Activated CD4-positive, CD25-positive, alpha-beta regulatory T cell treated with anti-CD3 and anti-CD28 coated beads, Interleukin-2, amount 50 U/mL, for 72 hours (primary cell): ENCODE measurements around the gene TMEM138.
"Not testable (repeated sequence)": the region's sequence is repeated elsewhere in the genome, so short reads cannot be mapped to it uniquely, and the experiment has no call there.

Source experiments
- DNase-seq: peaks from one replicate; pipeline ENCODE4 v3.0.0; 2021

TMEM138 gene

DNA sequence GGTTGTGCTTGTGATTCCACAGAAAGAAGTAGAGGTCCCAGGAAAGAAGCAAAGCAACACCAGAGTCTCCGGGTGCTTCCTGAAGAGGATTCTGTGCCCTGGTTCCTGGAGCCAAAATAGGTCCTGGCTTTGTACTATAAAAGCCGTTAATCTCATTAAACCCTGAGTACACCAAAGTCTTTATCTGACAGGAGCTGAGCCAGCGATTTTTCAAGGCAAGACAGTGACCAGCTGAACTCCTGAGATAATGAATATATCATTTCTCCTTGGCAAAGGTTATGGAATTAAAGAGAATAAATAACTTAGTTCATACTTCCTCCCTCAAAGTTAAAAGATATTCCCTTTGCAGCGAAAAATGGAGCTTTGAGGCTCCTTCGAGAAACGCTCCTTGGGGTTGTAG is 5.2 kb downstream of the TMEM138 start:
- DNase-seq = no peak

DNA sequence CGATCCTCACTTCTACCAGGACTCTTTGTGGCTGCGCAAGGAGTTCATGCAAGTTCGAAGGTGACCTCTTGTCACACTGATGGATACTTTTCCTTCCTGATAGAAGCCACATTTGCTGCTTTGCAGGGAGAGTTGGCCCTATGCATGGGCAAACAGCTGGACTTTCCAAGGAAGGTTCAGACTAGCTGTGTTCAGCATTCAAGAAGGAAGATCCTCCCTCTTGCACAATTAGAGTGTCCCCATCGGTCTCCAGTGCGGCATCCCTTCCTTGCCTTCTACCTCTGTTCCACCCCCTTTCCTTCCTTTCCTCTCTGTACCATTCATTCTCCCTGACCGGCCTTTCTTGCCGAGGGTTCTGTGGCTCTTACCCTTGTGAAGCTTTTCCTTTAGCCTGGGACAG is 6.5 kb downstream of the TMEM138 start:
- DNase-seq = no peak

DNA sequence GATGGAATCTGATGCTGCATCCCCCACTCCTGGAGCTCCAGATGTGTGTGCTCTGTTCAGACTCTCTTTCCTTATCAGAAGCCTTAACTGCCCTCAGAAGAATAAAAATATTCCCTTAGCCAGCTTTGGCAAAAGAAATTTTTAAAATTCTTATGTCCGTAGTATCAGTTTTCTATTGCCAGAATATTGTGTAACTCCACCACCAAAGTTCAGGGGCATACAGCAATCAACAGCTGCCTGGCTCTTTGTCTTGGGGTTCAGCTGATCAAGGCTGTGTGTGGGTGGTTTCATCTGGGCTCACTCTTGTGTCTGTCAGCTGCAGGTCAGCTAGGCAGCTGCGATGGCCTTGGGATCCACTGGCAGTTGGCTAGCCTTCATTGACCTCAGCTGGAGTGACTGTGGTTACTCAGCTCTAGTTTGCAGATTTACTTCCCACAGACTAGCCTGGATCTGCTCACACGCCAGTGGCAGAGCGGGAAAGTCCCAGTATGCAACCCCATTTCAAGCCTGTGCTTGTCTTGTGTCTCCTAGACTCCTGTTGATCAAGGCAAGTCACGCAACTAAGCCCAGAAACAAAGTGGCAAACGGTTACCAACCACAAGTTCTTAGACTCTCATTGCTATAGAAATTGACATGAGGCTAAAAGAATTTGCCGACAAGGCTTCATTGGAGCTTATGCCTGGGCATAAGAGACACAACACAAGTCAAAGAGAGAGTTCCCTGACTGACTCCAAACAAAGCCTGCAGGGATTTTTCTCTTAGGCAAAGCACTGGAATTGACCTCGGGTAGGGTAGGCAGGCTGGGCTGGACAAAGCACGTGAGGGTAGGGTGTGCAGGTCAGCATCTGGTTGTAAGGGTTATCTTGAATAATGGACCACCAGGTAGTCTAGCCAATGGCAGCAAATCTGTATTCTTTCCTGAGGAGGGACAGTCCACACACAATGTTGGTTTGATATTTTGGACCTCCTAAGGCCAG is 7.5 kb downstream of the TMEM138 start:
- no peak for DNase-seq

DNA sequence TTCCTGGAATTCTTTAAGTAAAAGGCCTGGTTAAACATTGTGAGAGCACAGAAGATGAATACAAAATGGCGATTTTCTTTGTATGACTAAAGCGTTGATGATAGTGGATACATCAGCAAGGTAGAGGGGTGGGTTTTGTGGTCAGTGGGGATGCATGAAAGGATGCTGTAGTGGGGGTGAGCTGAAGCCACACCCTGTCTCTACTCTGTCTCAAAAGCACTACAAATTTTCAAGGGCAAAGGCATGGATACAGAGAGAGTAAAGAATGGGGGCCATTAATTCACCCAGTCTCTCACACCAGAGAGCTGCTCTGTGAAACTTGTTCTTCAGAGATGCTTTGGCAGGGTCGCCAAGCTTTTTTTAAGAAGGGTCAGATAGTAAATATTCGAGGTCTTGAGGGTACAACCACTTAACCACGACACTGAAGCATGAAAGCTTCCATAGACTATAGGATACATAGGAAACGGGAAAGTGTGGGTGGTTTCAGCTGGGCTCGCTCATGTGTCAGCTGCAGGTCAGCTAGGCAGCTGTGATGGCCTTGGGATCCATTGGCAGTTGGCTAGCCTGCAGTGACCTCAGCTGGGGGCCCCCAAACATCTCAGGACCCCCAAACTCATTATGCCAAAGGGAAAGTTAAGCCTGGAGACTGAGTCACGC is 8.3 kb downstream of the TMEM138 start:
- DNase-seq = no peak

DNA sequence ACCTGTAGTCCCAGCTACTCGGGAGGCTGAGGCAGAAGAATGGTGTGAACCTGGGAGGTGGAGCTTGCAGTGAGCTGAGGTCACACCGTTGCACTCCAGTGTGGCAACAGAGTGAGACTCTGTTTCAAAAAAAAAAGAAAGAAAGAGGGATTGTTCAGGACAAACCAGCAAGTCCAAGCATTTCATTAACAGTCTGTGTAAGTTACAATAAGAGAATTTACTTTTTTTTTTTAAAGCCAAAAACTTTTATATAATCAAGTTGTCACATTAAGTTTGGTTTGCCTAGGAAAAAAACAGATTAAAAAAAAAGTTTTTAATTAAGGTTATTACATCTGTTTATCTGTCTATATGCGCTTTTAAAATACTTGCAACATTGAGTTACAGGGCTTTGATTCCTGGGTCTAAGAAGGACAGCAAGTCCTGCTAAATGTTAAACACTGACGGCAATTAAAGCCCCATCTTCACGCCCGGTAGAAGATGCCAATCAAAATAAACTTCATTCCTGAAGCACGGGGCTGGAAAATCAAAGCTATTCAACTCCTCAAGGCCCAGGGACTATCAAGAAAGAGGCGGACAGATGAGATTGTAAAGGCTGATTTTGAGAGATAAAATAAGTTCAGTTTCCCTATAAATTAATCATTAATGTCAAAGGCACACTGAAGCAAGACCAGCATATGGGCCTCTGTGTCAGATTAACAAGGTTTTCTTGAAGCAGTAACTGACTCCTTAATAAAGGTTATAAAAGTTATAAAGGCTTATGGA is 10.7 kb downstream of the TMEM138 start:
- no peak for DNase-seq

DNA sequence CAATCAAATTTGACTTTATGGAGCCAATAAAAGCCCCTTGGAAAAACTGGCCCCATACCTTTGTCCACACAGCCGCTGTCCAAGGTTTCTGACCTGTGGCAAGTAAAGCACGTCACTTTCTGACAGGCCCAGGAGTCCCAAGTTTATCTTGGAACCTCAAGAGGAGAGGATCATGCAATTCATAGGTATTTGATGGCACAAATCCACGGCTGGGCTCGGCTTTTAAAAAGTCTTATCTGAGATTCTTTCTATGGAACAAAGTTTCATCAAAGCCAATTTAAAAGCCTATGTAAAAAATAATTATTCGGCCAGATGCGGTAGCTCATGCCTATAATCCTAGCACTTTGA is 13.6 kb downstream of the TMEM138 start:
- no peak for DNase-seq

DNA sequence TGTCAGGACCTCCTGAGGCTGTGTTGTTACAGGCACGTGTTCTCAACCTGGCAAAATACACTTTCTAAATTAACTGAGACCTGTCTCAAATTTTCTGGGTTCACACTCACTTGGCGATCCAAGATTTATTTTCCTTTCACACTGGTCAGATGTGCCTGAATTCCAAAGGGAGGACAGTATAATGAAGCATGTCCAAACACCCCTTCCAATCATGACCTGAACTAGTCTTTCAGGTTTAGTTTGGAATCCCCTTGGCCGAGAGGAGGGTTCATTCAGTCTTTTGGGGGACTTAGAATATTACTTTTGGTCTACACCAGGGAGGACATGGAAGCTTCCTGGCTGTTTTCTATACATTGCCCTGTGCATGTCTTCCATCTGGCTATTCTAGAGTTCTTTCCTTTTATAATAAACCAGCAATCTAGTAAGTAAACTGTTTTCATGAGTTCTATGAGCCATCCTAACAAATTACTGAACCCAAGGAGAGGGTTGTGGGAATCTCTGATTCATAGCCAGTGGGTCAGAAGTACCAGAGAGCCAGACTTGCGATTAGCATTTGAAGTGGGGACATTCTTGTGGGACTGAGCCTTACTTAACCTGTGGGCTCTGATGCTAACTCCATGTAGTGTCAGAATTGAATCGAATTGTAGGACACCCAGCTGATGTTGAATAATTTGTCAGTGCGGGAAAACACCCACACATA is 15.4 kb downstream of the TMEM138 start:
- DNase-seq = no peak

DNA sequence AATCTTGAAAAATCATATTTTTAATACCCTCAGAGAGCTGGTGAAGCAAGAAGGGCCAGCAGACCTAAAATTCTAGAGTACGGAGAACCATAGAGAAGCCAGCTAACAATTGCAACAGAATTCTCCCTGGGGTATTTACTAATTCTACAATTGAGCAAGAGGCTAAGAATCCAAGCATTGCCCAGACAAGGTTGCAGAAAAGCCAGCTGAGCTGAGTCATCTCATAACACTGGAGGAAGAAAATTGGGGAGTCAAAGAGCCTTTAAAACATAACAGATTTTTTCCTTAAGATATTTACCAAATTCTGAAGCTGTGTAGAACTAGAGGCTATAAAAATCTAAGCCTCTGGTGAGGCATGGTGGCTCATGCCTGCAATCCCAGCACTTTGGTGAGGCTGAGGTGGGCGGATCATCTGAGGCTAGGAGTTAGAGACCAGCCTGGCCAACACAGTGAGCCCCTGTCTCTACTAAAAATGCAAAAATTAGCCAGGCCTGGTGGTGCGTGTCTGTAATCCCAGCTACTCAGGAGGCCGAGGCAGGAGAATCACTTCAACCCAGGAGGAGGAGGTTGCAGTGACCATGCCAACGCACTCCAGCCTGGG is 16.6 kb downstream of the TMEM138 start:
- no peak for DNase-seq

DNA sequence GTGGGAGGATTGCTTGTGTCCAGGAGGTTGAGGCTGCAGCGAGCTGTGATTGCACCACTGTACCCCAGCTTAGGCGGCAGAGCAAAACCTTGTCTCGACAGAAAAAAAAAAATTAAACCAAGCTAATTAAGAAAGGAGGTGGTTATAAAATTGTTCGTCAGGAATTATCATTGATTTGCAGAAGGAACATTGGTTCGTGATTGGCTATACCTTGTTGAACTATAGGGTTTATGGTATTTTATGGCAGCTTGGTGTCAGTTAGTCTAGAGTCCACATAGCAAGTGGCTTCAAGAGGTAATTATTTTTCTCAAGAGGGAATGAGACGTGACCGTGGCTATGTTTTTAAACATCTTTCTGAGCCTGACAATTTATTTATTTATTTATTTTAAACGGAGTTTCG is 18.7 kb downstream of the TMEM138 start:
- no peak for DNase-seq

DNA sequence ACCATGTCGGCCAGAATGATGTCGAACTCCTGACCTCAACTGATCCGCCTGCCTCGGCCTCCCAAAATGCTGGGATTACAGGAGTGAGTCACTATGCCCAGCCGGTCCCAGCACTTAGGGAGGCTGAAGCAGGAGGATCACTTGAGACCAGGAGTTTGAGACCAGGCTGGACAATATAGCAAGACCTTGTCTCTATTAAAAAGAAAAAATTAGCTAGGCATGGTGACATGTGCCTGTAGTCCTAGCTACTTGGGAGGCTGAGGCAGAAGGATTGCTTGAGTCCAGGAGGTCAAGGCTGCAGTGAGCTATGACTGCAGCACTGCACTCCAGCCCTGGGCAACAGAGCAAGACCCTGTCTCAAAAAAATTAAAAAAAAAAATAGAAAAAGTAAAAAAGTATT is 21.7 kb downstream of the TMEM138 start:
- DNase-seq = not testable (repeated sequence)

DNA sequence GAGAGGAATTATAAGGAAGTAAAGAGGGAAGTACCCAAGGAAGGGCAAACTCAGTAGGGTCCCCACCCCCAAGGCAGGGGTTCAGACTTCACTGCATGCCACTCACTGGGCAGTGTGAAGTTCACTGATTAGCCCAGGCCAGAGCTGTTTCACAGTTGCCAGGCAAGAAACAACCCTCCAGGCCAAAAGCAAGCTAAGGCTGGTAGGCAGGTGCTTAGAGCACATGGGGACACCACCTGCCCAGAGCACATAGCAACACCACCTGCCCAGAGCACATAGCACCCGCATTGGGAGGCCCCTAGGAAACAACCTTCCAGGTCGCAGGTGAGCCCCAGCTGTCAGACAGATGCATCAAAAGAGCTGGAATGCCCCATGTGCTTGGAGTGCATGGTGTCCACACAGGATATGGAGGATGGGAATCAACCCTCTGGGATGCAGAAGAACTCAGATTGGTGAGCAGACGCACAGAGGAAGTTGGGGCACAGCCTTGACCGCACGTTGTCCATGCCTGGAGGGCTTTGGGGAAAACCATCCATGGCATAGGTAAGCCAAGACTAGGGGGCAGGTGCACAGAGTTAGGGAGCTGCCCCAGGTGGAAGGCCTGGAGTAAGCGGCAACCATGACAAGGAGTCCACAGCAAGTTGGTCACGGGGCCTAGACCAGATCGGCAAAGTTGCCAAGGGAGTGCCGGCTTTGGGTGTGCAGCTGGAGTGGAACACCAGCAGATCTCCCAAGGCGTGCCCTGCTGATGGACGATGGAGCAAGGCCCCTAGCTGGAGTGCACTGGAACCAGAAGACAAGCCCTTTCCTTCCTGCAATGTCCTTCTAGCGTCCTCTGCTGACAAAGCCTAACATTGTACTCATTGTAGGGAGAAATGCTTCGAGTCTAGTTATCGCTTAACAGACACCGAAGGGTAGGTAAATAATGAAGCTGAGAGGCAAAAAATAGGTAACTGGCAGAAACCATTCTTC is 22.4 kb downstream of the TMEM138 start:
- no peak for DNase-seq

DNA sequence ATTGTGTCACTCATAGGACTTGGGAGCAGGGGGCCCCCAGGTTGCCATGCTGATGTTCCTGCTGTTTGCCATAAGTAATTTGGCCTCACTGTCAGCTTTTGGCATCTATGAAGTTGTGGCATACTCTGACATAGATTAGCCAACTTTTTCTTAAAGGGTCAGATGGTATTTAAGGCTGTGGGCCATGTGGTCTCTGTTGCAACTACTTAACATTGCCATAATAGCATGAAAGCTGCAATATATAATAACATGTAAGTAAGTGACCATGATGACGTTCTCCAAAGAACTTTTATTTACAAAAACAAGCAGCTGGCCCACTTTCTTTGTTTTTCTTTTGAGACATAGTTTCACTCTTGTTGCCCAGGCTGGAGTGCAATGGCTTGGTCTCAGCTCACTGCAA is 28.0 kb downstream of the TMEM138 start:
- DNase-seq = no peak

DNA sequence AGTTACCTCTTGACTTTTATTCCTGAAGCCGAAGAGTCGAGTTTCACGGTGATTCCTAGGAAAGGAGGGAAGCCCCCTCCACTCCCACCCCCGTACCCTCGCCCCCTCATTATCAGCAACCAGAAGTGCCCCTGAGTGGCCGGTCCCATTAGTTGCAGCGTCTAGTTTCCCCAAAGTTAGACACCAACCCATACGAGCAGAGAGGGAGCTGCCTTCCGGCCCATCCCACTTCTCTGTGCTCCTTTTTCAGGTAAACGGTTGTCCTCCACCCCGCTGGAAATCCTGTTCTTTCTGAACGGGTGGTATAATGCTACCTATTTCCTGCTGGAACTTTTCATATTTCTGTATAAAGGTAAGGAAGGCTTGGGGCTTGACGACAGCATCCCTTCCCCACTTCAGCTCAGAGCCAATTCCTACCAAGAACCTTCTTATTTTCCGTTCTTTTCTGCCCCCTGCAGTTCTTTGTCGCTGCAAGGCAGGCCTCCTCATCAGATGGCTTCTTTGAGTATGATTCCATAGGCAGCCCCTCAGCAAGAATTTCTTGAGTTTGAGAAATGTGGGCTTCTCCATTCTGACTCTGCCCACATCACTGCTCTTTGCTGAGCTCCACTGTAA is 30.9 kb downstream of the TMEM138 start:
- DNase-seq = no peak

DNA sequence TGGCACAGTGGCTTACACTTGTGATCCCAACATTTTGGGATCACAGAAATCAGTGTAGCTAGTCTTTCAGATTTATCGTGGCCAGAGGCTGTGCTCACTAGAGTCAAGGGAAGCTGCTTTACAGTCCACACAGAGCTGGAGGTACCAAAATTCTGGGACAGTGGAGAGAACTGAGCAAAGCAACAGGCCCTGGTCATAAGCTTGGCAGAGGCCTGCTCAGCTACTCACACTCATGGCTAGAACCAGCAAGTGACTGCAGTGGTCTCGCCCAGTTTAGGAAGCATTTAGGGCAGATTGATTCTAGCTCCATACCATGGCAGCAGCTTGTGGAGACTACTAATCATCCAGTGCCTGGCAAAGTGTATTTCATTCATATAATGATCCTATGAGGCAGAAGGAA is 39.0 kb downstream of the TMEM138 start:
- no peak for DNase-seq

DNA sequence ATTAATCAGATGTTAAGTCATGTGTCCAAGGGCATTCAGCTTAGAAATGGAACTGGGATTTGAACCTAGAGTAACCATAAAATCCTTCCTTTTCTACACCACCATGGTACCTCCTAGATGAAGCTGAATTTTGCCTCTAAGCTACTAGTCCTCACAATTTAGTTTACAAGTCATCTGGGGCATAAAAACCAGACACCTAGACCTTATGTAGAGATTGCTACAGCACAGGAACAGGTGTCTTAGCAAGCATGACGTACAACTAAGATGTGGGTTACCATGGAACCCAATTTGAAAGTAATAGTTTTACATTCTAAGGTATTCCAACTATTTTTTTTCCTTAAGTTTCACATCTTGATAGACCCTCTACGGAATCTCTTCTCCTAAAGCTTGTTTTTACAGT is 39.4 kb downstream of the TMEM138 start:
- DNase-seq = no peak

DNA sequence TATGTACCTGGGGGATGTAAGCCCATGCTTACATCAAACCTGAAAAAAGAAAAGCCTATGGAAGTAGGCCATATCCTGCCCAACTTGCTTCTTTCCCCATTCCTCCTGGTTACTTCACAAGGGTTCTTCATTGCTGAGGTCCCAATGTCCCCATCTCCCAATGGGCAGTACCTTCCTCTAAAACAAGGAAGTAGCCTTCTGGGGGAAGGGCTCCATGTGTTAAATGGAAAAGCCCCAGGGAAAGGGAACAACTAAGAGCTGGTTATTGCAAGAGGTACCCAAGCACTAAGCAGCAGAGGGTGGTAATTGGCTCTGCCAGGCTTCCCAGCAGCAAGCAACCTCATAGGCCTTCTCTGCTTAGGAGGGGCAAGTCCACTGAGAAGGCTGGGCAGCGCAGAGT is 41.5 kb downstream of the TMEM138 start:
- DNase-seq = no peak

DNA sequence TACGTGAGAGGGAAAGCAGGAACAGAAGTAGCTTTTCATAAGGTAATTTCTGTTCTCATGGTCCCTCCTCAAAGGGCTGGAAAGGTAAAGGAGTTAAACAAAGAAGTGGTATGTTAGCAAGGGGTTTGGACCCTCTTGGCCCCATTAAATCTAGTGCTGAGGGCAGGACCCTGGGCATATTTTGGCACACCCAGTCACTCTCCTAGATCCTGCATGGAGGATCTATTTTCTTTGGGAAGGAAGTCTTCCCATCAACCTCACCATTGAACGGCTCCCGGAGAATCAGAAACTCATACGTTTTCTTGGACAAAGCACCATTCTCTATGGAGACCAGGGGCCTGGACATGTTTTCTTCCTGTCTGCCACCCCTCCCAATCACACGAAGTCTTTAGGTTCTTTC is 41.9 kb downstream of the TMEM138 start:
- DNase-seq = no peak

DNA sequence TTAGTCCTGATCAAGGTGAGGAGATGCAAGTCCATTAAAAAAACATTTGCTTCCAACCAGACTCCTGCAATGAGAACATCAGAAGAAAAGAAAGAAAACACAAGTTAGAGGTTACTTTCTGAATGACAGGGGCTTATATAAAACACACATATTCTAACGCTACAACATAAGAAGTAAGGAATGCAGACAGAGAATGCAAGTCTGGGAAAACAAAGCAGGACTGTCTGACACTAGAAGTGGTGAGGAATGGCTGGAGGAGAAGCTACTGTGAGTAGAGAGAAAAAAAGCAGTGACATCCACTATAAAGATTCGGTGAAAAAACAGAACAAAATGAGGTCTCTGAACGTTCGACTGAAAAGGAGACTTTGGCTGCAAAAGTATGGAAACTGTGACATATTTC is 42.5 kb downstream of the TMEM138 start:
- DNase-seq = no peak

DNA sequence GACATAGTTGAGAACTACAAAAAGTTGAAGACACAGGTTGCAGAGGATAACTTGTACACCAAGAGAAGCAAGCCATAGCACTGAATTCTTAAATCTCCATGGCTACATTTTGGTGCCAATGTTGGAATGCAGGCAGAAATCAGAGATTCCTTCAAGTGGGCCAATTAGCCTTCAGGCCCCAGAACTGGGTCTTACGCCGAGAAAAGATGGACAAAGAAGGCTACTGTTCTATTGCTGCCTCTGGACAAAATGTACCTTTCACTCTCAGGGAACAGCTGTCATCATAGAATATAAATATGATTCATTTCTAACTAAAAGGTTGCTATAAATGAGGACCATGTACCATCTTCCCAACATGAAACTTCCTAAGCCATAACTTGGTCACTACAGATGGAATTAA is 43.9 kb downstream of the TMEM138 start:
- DNase-seq = no peak

DNA sequence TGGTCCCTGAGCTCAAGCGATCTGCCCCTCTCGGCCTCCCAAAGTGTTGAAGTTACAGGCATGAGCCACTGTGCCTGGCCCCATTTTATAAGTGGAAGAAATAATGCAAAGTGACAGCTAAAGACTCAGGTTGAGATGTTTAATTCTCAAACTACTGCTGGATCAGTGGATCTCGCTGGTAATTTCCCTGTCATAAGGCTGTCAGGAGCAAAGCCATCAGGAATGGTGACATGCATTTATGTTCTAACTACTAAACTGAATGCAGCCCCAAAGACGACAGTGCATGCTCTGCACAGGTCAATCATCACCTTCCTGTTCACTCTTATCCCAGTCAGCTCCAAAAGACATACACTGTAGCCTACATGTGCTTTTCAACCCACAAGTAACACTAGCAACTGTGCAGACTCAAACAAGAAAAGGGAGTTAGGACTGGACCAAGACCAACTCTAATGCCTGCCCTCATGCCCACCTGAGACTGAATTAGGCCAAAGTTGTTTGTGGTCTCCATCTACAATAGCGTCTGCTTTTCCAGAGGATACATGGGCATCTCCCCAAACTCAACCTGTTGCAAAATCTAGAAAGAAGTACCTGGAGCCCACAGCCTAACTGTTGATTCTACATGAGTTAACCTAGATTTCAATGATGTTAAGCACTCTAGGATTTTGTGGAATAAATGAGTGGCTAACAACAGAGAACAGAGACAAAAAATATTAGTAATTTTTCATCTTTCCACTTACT is 45.0 kb downstream of the TMEM138 start:
- DNase-seq = no peak
